Epithelial cell of proximal tubule (primary cell): Measurements from ENCODE around the gene SERTAD2. TPM values are rescaled to one million over a fixed set of nuclear protein-coding genes. Genes with fewer than 3 reads are reported as not detected.

Experiments
- DNase-seq: peaks from one replicate; pipeline ENCODE4 v3.0.0-alpha.2; 2011; ENCODE audit warnings: low read depth
- H3K4me3 ChIP-seq: 2 replicates; pipeline ENCODE4 v1.5.1; 2011; ENCODE audit warnings: low read depth, mild to moderate bottlenecking, low read length
- CTCF ChIP-seq: conservative IDR thresholded peaks from 2 replicates; pipeline ENCODE4 v1.5.1; 2012; ENCODE audit warnings: low read depth, mild to moderate bottlenecking, low read length
- total RNA-seq: library from RNA; depleted of rRNA; stranded (reverse); fragments of >200 nt; gene quantifications from 2 replicates; pipeline ENCODE4 v1.2.3, GENCODE V29; 2015

The SERTAD2 gene
- total RNA-seq, 1 donor from 2014 or later: 20.9 TPM

GRCh38 chr2:64635976-64636911, 17.5 kb downstream of the SERTAD2 start:
- no peak for DNase-seq
- no peak for TF ChIP-seq CTCF
- H3K4me3 ChIP-seq: no peak overlapping the region

GRCh38 chr2:64634345-64635267, 19.1 kb downstream of the SERTAD2 start:
- no peak for TF ChIP-seq CTCF
- no peak overlapping the region for H3K4me3 ChIP-seq
- DNase-seq: no peak

- no peak for TF ChIP-seq CTCF
- no peak overlapping the region for H3K4me3 ChIP-seq
- DNase-seq: no peak
Observed at GRCh38 chr2:64632835-64633819, 20.6 kb downstream of the SERTAD2 start.

GRCh38 chr2:64631771-64632170, 21.9 kb downstream of the SERTAD2 start:
- no peak for TF ChIP-seq CTCF
- no peak for DNase-seq
- no peak overlapping the region for H3K4me3 ChIP-seq

- TF ChIP-seq CTCF: no peak
- DNase-seq: no peak
- no peak overlapping the region for H3K4me3 ChIP-seq
Observed at GRCh38 chr2:64630752-64631151, 23.0 kb downstream of the SERTAD2 start.

GRCh38 chr2:64629875-64630274, 23.8 kb downstream of the SERTAD2 start:
- no peak for TF ChIP-seq CTCF
- no peak overlapping the region for H3K4me3 ChIP-seq
- no peak for DNase-seq
